ENCODE measurements around the gene PTCD1.
"Not testable (repeated sequence)": the region's sequence is repeated elsewhere in the genome, so short reads cannot be mapped to it uniquely, and the experiment has no call there.

- not testable (repeated sequence) for TF ChIP-seq POLR2AphosphoS5 (IDR thresholded peaks at IDR 0.05)
- TF ChIP-seq, protein P1, sequence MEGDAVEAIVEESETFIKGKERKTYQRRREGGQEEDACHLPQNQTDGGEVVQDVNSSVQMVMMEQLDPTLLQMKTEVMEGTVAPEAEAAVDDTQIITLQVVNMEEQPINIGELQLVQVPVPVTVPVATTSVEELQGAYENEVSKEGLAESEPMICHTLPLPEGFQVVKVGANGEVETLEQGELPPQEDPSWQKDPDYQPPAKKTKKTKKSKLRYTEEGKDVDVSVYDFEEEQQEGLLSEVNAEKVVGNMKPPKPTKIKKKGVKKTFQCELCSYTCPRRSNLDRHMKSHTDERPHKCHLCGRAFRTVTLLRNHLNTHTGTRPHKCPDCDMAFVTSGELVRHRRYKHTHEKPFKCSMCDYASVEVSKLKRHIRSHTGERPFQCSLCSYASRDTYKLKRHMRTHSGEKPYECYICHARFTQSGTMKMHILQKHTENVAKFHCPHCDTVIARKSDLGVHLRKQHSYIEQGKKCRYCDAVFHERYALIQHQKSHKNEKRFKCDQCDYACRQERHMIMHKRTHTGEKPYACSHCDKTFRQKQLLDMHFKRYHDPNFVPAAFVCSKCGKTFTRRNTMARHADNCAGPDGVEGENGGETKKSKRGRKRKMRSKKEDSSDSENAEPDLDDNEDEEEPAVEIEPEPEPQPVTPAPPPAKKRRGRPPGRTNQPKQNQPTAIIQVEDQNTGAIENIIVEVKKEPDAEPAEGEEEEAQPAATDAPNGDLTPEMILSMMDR (IDR thresholded peaks at IDR 0.05): not testable (repeated sequence)
Measured at GRCh38 chr7:99379693-99380031, 58.9 kb downstream of the PTCD1 start.

All from breast epithelium (tissue), 3 donors.